ENCODE measurements around the gene ESPN.
"Not testable (repeated sequence)": the region's sequence is repeated elsewhere in the genome, so short reads cannot be mapped to it uniquely, and the experiment has no call there.

ESPN gene

GRCh38 chr1:6485168-6486101 lies 60.9 kb downstream of the ESPN start:
- DNase-seq: no peak

GRCh38 chr1:6486433-6487011 lies 61.9 kb downstream of the ESPN start:
- DNase-seq: peak in 1 of 2 experiments; percentile 58

GRCh38 chr1:6487804-6488484 lies 63.4 kb downstream of the ESPN start:
- no peak for DNase-seq

GRCh38 chr1:6488602-6489382 lies 64.2 kb downstream of the ESPN start:
- no peak for DNase-seq

- DNase-seq: no peak
These were observed 64.8 kb downstream of the ESPN start for GRCh38 chr1:6489383-6489765.

GRCh38 chr1:6489799-6490180 lies 65.2 kb downstream of the ESPN start:
- DNase-seq: peak in 1 of 2 experiments; percentile 49

- peak in 1 of 2 experiments; percentile 7 for DNase-seq
These were observed 65.9 kb downstream of the ESPN start for GRCh38 chr1:6490181-6491080.

GRCh38 chr1:6491081-6491449 lies 66.5 kb downstream of the ESPN start:
- no peak for DNase-seq

GRCh38 chr1:6491480-6491962 lies 66.9 kb downstream of the ESPN start, which contains the start of gene PLEKHG5:
TSS of gene PLEKHG5 (minus strand) at chr1:6491667. CDS start at chr1:6477571, 14,096 bp downstream.
- no peak for DNase-seq

GRCh38 chr1:6491966-6492365 lies 67.4 kb downstream of the ESPN start:
- DNase-seq: no peak

GRCh38 chr1:6493834-6494223 lies 69.3 kb downstream of the ESPN start:
- DNase-seq: not testable (repeated sequence)

- no peak for DNase-seq
These were observed 70.1 kb downstream of the ESPN start for GRCh38 chr1:6494627-6495026.

GRCh38 chr1:6495041-6495441 lies 70.5 kb downstream of the ESPN start:
- DNase-seq: peak; percentile 25 to 47

- peak; percentile 33 to 44 for DNase-seq
These were observed 71.2 kb downstream of the ESPN start for GRCh38 chr1:6495540-6496364.

GRCh38 chr1:6496365-6496721 lies 71.8 kb downstream of the ESPN start:
- DNase-seq: no peak

- no peak for DNase-seq
These were observed 72.3 kb downstream of the ESPN start for GRCh38 chr1:6496890-6497214.

- DNase-seq: peak in 1 of 2 experiments; percentile 52
These were observed 72.8 kb downstream of the ESPN start for GRCh38 chr1:6497215-6497866.

- DNase-seq: no peak
These were observed 73.4 kb downstream of the ESPN start for GRCh38 chr1:6497867-6498575.

- no peak for DNase-seq
These were observed 74.1 kb downstream of the ESPN start for GRCh38 chr1:6498576-6499111.
